GM19193 (cell line): ENCODE measurements around the gene PLS1.

Source experiments
- POLR2A ChIP-seq: IDR thresholded peaks from 4 replicates; pipeline ENCODE4 v1.6.1; 2011; ENCODE audit not compliant: insufficient read depth, insufficient read length; ENCODE audit errors: extremely low read depth

PLS1 gene

DNA sequence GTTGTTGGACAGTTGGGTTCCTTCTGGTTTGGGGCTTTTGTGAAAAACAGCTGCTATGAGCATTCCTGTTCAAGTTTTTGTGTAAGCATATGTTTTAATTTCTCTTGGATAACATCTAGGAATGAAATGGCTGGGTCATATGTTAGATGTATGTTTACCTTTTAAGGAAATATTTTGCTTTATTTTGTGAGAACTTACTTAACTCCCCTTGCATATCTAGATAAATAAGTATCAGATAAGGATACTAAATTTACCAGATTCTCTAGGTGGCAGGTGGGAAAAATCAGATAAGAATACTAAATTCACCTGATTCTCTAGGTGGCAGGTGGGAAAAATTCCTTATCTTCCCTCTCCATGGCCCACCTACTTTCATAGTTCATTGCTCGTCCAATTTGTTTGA, 1.1 kb upstream of the PLS1 start:
- TF ChIP-seq POLR2A = no peak

DNA sequence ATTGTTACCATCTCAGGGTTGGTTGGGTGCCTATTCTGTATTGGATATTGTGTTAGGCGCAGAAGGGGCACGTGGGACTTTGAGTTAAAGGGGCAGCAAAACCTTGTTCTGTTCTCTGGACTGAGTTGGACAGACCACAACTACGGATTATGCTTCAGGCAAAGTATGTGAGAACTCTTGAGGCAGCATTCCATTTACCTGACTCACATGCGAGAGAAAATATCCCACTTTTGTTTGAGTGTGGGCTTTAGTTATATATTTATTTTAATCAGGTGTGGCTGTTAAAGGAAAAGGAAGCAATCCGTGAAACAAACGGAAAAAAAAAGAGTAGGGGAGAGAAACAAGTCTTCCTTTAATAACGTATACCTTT, 627 bp upstream of the PLS1 start:
- no peak for TF ChIP-seq POLR2A

DNA sequence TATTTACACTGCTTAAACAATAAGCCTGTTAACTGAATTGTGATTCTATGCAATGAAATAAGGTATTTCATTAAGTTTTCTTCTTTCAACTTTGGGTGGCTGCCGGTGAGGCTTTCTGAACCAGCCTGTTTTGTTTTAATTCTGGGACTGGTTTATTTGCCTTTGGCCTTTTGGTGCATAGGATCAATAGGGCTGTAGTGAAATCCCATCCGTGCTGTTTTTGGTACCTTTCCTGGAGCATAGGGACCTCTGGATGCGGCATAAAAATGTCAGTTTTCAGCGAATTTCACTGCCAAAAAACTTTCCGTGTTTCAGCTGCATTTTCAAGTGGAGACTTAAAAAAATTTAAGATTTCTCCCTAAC, 514 bp downstream of the PLS1 start:
- no peak for TF ChIP-seq POLR2A

DNA sequence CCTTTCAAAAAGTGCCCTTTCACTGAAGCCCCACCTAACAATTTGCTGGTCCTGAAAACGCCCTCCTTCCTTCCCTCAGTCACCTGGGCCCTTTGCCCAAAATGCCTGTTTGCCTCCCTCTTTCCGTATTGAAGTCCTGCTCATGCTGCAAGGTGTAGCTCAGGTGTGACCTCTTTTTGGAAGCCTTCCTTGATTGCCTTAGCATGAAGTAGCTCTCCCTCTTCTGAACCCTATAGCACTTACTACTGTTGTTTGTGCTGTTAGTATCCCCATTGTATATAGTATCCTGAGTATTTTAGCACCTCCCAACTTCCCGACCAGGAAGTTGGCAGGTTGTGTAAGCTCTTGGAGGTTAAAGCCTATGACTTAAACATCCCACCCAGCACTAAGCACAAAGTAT, 1.7 kb downstream of the PLS1 start:
- no peak for TF ChIP-seq POLR2A

DNA sequence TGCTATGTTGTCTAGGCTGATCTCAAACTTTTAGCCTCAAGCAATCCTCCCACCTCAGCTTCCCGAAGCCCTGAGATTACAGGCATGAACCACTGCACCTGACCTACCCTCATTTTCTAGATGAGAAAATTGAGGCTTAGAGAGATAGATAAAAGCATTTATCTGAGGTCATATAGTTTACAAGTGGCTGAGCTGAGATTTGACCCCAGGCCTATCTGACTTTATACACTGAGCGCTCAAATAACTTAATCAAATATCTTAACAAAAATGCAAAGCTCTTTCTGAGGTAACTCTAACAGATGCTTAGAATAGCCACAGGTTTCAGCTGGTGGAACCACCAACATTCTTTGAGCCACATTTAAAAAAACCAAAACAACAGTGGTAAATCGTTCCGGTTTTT, 5.5 kb downstream of the PLS1 start:
- no peak for TF ChIP-seq POLR2A

DNA sequence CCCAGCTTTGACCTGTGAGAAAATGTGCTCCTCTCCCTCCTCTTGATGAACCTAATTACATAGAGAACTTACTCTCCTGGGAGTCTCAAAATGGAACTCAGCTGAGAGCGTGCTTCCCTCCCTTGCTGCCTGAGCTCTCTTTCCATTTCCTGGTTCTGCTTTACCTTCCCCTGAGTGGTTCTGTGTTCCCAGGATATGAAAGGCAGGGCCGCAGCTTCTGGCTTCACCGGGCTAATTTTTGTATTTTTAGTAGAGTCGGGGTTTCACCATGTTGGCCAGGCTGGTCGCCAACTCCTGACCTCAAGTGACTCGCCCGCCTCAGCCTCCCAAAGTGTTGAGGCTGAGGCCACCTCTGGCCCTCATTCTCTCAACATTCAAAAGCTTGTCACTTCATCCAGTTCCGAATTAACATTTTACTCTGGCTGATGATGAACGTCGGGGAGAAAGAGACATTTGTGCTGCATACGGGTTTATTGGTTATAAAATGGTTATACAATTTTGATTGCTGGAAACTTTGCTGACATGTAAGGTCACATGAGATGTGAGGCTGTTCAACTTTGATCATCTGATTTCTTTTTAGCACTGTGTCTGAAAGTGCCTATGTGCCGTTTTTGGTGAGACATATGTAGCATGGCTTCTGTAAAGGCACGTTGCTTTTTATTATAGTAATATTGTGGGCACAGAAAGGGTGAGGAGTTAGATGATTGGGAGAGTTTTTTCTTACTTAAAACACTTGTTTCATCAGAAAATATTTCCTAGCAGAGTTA, 6.6 kb downstream of the PLS1 start:
- TF ChIP-seq POLR2A = no peak

DNA sequence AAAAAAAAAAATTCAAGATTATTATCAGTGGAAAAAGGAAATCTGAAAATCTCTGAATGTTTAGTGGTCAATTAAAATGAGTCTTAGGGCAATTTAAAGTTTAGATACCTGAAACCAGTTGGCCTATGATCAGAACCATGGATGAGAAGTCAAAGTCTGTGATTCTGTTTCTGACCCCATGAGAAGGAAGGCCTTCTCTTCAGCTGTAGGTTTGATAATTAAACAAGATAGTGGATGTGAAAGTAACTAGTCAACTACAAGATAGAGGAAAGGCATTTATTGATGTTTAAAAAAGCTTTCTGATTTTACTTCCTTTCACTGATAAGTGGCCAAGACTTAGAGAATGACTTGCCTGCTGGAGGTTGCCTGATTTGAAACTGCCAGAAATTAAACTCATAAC, 8.7 kb downstream of the PLS1 start:
- TF ChIP-seq POLR2A = no peak

DNA sequence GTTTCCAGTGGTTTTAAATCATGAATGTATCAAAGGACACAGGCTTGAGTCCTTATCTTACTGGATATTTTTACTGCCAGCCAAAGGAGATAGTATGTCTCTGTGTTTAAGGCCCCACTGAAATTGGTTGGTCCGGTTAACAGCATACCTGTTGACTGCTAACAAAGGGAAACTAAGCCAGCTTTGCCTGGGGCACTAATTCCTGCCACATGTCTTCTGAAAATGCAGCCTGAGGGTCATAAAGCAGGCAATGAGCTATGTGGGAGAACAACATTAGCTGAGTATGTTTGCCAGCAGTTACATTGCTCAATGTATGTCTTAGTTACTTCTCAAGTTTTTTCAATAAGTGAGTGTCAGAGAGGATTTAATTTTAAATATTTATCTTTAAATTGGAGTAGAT, 12.4 kb downstream of the PLS1 start:
- no peak for TF ChIP-seq POLR2A

DNA sequence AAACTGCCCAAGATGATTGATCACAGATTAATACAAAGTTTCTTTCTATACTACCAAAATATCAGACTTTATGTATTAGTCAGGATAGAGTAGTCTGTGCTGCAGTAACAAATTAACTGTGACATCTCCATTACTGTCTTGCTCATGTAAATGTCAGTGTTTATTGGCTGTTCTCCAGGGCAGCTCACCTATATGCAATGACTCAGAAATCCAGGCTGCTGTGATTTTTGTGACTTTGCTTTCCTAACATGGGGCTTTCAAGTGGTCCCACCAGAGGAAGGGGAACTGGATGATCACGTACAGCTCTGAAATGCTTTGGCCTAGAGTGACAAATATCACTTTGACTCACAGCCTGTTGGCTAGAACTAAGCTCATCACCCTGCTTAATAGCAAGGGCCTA, 12.9 kb downstream of the PLS1 start:
- no peak for TF ChIP-seq POLR2A

DNA sequence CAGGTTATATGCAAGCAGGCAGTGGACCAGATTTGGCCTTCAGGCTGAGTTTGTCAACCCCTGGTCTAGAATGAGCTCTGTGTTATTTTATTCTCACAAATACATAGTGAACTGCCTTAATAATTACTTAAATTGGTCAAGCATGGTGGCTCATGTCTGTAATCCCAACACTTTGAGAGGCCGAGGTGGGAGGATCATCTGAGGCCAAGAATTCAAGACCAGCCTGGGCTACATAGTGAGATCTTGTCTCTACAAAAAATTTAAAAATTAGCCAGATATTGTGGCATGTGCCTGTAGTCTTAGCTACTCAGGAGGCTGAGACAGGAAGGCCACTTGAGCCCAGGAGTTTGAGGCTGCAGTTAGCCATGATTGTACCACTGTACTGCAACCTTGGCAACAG, 15.0 kb downstream of the PLS1 start:
- no peak for TF ChIP-seq POLR2A

DNA sequence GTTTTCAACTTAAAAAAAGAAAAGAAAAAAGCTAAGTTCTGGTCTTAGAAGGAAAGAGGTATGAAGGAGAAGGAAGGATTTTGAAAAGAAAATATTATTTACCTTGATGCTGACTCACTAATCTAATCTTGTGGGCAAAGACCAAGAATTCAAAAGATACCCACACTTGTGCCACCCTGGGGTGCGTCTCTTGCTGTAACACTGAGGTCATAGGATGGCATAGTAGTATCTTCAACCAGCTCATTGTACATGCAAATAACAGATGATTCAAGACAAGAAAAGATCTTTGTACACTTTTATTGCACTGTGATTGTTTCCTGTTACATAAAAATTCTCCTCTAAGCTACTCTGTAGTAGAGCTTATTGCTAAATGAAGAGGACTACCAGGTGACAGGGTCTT, 17.3 kb downstream of the PLS1 start:
- TF ChIP-seq POLR2A = no peak

DNA sequence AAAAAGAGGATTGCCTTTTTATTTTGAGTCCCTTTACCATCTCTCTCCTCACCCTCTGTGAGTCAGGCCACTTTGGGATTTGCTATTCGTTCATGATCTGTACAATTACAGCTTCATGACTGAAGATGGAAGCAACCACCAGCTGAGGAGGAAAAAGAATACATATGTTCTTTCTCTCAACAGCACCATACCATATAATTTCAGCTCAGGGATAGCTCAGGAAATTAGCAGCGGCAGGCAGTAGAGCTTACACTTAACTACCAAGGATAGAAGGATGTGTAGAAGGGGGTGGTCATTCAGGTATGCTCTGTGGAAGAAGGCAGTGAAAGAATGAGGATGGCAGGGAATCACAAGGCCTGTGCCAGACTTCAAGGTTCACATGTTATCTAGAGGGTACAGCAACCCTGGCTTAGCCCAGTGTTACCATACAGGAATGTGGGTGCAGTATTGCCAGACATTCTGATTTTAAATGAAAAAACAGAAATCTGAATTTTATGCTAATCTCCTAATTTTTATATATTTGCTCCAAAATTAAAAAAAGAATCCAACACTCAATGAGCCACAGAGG, 17.9 kb downstream of the PLS1 start:
- no peak for TF ChIP-seq POLR2A

DNA sequence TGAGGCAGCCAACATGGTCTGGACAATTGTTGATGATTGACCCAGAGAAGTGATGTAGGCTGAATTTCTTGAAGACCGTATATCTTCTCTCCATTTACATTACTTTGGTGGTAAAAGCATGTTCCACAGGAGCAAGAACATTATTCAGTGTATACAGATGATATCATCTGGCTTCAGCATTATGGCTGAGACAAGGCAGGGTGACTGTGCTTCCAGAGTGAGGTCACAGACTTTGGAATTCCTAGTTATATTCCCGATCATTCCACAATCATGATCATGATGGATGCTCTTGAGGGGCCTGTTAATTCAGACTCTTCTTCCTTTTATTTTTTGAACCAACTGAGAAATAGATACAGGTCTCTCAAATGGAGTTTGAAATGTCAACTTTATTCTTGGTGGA, 19.0 kb downstream of the PLS1 start:
- TF ChIP-seq POLR2A = no peak

DNA sequence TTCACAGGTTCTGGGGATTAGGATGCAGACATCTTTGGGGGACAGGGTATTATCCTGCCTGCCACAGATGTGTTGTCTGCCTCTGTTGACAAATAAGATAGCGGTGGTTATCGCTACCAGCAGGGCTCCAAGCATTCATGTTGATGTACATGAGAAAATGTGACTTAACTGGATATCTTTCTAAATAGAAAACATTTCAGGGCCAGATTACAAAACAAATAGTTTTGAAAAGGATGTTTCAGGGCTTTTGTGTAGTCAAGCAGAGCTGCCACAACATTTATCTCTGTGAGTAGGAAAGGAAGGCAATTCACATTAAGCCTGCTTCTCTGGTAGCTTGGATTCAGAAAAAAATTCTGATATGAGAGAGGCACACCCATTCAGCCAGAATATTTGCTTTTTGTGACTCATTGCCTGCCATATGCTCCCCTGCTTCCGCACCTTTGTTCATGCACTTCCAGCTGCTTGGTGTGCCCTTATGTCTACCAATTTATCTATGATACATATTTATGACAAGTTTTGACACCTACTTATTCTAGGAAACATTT, 22.8 kb downstream of the PLS1 start:
- no peak for TF ChIP-seq POLR2A

DNA sequence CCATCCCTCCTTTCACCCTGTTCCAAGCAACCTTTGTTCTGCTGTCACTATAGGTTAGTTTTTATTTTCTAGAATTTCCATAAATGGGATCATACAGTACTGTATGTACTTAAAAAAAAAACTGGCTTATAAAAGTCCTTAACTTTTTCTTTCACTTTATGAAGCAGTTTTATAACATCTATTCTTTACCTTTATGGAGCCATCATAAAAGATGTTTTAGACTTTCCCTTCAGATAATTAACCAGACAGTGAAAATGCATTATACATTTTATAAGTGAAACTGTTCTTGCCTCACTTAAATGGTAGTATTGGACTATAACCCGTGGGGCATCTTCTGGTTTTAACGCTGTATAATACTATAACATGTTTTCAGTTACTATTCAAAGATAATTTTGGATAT, 26.2 kb downstream of the PLS1 start:
- no peak for TF ChIP-seq POLR2A

DNA sequence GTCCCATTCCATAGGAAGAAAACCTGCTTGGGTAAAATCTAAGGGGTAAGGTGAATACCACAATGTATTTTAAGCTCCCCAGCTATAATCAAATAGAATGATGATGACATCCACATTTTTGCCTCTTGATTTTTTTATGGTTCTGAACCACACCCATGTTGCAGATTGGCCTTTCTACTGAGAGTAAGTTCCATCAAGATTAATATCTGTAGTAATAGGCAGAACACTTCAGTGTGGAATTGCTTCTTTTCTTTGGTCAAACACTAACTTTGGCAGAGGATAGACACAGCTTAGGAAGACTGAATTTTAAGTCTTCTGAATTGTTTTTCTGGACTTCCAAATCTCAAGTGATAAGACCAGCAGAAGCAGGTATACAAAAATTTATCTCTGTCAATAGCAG, 27.0 kb downstream of the PLS1 start:
- no peak for TF ChIP-seq POLR2A
